A549 treated with CpdA at 1 μM for 4 hours (cell line): Measurements from ENCODE around the gene KLF15. TPM values are rescaled to one million over a fixed set of nuclear protein-coding genes. Genes with fewer than 3 reads are reported as not detected.

Experiments
- total RNA-seq: library from RNA; stranded (reverse); fragments of 200-300 nt; extraction: Qiagen RNA extraction; gene quantifications from 5 replicates; pipeline ENCODE4 v1.2.3, GENCODE V29; 2022; ENCODE audit warnings: low read depth

KLF15 gene
- total RNA-seq = 0.02 to 0.12 TPM (median 0.07 TPM) in 4 of 5 replicates, not detected in the other

DNA sequence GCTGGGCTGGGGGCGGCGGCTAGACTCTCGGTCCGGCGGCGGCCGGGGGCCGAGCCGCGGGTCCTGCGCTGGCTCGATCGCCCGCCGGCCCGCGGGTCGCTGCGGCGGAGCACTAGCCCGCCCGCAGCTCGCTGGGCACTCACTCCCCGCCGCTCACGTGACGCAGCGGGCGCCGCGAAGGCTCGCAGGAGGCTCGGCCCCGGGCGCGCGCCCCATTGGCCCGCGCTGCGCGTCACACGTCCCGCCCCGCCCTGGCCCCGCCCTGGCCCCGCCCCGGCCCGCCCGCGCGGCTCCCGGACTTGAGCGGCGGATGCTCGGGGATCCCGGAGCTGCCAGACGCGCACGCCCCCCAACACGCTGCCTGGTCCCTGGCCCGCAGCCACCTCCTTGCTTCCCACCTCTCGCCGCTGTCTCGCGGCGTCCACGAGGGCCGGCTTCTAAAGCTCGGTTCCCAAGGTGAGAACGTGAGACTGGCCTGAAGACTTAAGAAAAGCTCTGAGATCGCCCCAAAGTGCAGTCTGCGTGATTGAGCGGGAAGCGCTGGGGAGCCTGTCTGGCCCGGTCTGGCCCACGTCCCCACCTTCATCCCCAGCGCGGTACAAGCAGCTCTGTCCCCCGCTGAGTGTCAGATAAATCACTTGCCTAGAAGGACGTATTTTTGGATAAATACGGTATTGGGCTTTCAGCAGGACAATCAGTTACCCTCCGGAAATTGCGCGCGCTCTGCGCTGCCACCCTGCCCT lies at the start of gene KLF15:
KLF15 (minus strand) TSS at position 114 of the 743 bp plus-strand sequence. CDS start 4,486 bp downstream, outside the sequence.

DNA sequence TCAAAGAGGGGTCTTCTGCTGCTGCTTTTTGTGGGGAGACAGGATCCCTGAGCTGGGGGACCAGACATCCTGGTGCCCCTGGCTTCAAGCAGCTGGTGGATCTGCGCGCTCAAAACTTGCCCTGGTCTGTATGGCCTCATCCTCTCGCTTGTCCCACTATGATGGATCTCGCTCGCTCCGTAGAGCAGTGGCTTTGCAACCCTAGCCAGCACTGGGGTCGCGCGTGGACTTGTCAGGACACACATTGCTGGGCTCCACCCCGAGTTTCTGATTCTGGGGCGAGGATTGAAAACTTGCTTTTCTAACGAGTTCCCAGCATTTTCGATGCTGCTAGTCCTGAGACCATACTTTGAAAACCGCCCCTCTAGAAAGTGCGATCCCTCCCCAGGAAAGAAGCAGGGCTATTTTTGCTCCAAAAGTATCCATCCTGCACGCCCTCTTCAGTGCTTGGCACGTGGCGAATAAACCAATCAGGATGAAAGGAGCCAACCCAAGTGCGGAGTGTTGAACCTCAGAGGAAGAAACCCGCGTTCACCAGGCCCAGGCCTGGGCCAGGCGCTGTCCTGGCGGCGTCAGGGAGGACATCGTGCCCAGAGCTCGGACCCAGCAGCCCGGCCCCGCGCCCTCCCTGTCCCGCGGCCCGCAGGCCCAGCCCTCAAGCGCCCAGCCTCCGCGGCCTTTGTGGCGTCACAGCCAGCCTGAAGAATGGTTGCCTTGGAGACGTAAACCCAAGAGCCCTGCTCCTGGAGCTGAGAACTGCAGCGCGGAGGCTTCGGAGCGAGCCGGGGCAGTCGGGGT lies 37.2 kb upstream of the KLF15 start, which contains the start of gene CFAP100:
CFAP100 (plus strand) TSS at position 731 of the 798 bp plus-strand sequence. CDS start 1,092 bp downstream, outside the sequence.

Other genes with a start within 250 kb of the KLF15 start
- 0.11 to 0.64 TPM (median 0.23 TPM) in 5 replicates for gene ALDH1L1, start 176.8 kb downstream of the KLF15 start, total RNA-seq
- gene CFAP100, start 37.5 kb upstream of the KLF15 start, total RNA-seq = not detected in 5 replicates
- gene ZXDC, start 118.5 kb upstream of the KLF15 start, total RNA-seq = 6.6 to 9.0 TPM (median 7.8 TPM) in 5 replicates
- gene UROC1, start 160.4 kb upstream of the KLF15 start, total RNA-seq = not detected in 5 replicates
- gene CHST13, start 166.7 kb upstream of the KLF15 start, total RNA-seq = 0.36 to 1.1 TPM (median 0.98 TPM) in 5 replicates
- gene C3orf22, start 201.5 kb upstream of the KLF15 start, total RNA-seq = not detected in 5 replicates